GM10248 (cell line): Measurements from ENCODE around the gene ESR2.

Source experiments
- CTCF ChIA-PET: fragments of 300-600 bp; sonication (Branson Sonifier 250); formaldehyde crosslinking; extraction: SDS; loops from one replicate; lab custom pipeline; 2021; ENCODE audit warnings: antibody characterized with exemption; lab: Yijun Ruan, JAX
- POLR2A ChIA-PET: fragments of 350-650 bp; sonication (Branson Sonifier 250); formaldehyde crosslinking; extraction: SDS; loops from one replicate; lab custom pipeline; 2020; ENCODE audit warnings: antibody characterized with exemption; lab: Yijun Ruan, JAX
- DNase-seq: peaks from one replicate; pipeline ENCODE4 v3.0.0; 2012; ENCODE audit errors: extremely low spot score
- CTCF ChIP-seq: IDR thresholded peaks from 2 replicates; pipeline ENCODE4 v1.5.1; 2012; ENCODE audit warnings: mild to moderate bottlenecking, low read depth; ENCODE audit errors: extremely low read depth, missing control alignments, control extremely low read depth

Gene ESR2

GRCh38 chr14:64109819-64110554 is 184.2 kb downstream of the ESR2 start:
- TF ChIP-seq CTCF = no peak
- CTCF ChIA-PET = interaction anchor here (1.3 to 1.8 kb wide), 5 partner anchors 10 to 21 kb away, joined by 3 to 5 read pairs (median 3); no protein-coding TSS in a partner anchor
- POLR2A ChIA-PET = no interaction called here
- DNase-seq = no peak

GRCh38 chr14:64107438-64107837 is 186.7 kb downstream of the ESR2 start:
- no peak for DNase-seq
- CTCF ChIA-PET = no interaction called here
- TF ChIP-seq CTCF = no peak
- POLR2A ChIA-PET = no interaction called here

GRCh38 chr14:64098120-64098519 is 196.1 kb downstream of the ESR2 start:
- no peak for DNase-seq
- ChIA-PET CTCF (interaction anchor here (1.2 to 1.6 kb wide), 2 partner anchors 11 to 14 kb away, joined by 3 to 5 read pairs; no protein-coding TSS in a partner anchor), POLR2A (no interaction called here)
- no peak for TF ChIP-seq CTCF

- no peak for DNase-seq
- ChIA-PET CTCF (interaction anchor here (1.6 to 2.2 kb wide), 2 partner anchors 11 to 17 kb away, joined by 4 to 6 read pairs; no protein-coding TSS in a partner anchor), POLR2A (no interaction called here)
- TF ChIP-seq CTCF = no peak
Observed at GRCh38 chr14:64095620-64096019, 198.6 kb downstream of the ESR2 start.

DNA sequence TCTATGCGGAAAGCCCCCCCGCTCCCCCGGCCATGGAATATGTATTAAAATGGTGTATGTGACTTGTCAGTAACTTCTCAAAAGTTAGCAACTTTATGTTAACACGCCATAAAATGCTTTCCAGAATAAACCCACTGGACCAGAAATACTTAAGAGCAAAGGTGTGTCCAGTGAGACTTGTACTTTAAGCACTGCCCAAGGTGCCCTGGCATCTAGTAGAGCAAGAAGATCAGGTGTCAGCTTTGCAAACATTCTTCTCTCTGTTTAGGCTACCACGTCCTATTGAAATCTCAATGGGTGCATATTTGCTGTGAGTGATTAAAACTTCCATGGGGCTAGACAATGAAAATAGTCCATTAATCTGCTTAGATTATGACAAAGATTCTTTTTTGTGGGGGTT is 201.2 kb downstream of the ESR2 start:
- no peak for TF ChIP-seq CTCF
- ChIA-PET CTCF (interaction anchor here (1.3 kb wide), 1 partner anchor 17 kb away, joined by 3 read pairs; no protein-coding TSS in a partner anchor), POLR2A (no interaction called here)
- DNase-seq = no peak

GRCh38 chr14:64092338-64092737 is 201.8 kb downstream of the ESR2 start:
- ChIA-PET CTCF (interaction anchor here (1.3 kb wide), 1 partner anchor 17 kb away, joined by 3 read pairs; no protein-coding TSS in a partner anchor), POLR2A (no interaction called here)
- TF ChIP-seq CTCF = no peak
- DNase-seq = no peak
